HG02623 (cell line): ENCODE measurements around the gene TMEM200A.

ENCODE experiments used
- ATAC-seq: cut with Tn5 transposase; IDR thresholded peaks from one replicate; pipeline ENCODE4 v1.9.1; 2021; ENCODE audit warnings: moderate library complexity; ENCODE audit not compliant: unreplicated experiment

The TMEM200A gene

DNA sequence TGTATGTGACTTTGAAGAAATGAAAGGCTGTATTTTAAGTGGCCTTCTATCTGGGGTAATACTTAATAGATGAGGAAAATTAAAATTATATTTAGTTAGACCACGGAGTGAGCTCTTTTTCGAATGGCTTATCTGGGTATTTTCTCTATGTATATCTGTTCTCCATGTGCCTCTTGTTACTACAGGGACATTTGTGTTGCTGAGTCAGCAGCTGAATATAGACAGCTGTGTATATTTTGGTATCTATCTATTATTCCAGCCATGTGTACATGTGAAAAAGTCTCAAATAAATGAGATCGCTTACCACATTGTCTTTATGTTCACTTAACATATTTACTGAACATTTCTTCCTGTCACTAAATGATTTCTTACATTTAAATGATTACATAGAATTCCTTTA, 57.2 kb downstream of the TMEM200A start:
- no peak for ATAC-seq

DNA sequence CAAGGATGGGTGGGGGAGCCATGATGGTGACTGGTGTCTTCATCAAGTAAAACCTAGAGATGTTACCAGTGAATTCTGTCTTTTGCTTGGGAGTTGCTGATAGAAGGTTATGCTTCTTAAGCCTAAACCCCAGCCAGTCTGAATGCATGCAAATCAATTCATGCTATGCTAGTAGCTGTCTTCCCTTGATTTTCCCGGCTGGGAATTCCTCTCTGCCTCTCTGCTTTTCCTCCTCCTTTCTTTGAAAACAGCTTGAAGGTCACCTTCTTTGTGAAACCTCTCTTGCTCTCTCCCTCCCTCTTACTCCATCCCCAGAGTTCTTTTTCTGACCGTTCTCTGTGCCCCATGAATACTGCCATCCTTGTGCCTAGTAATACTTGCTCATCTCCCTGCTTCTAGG, 58.9 kb downstream of the TMEM200A start:
- no peak for ATAC-seq

DNA sequence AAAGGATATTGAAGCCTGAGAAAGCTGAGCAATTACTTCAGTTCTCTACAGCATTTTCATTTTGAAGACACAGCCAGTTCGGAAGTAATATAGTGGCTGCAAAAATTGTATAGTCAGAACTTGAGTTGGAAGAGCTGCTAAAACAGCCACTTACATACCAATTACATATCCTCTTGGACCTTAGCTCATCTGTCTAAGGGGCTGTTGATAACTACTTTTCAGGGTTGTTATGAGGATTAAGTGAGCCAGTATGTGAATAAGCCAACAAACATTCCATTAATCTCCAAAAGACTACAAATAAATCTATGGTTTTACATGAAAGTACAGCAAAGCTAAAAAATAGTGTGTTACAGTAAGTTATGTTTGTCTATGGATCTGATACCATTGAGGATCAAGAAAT, 59.7 kb downstream of the TMEM200A start:
- no peak for ATAC-seq

DNA sequence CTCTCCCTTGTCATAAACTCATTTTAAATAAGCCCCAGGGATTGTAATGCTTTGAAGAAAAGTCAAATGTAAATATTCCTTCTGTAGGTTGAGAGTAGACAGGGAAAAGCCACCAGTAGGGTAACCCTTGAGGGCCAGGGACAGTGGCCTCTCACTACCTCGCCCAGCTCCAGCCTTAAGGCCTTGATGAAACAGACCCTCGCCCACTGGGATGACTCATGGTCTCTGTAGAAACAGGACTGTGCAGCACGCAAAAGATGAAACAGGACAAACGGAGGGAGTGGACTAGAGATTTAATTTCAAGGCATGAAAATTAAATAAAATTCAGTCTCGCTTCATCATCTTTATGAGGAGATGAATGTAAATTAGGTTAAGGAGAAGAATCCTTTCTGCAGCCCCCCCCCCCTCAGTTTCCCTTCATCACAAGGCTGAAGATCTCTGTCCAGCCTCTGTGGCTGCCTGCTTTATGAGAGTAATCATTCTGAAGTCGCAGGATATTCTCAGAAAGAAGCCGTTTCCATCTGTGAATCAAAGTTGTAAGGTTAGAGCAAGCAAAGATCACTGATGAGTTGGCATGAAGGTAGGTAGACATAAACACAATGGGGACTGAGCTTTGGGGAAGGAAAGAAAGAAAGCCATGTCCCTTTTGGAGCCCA, 60.4 kb downstream of the TMEM200A start:
- no peak for ATAC-seq

DNA sequence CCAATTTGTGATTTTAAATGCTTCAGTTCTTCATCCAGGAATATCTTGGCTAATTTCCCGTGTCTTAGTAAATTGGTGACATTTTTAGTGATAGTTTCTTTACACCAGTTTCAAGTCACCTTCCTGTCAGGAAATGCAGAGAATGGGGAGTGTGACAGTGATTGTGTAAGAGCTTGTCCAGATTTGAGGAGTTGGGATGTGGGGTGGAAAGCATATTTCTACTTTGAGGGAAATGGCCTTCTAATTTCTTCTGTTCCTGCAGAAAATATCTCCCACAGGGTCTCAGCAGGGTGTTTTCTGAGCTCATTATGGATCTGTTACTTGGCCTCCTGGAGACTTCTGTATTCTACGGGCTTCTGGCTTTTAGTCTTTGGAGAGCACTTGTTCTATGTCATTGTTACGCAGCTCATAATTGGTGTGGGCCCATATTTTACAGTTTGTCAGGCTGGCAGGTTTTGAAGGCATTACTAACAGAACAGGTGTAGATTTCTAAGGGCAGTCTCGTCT, 65.6 kb downstream of the TMEM200A start:
- ATAC-seq: no peak

DNA sequence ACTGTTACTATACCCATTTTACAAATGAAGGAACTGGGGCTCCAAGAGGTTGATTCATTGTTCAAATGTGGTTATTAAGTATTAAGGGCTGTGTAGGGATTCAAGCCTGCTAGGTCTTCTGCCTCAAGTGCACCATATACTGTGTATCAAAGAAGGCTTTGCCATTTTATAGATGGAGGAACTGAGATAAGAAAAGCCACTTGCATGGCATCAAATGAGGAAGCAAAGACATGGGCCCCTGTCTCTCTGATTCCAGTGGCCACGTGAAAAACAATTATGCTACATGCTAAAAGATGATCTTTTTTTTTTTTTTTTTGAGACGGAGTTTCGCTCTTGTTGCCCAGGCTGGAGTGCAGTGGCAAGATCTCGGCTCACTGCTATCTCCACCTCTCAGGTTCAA, 67.0 kb downstream of the TMEM200A start:
- ATAC-seq: no peak

DNA sequence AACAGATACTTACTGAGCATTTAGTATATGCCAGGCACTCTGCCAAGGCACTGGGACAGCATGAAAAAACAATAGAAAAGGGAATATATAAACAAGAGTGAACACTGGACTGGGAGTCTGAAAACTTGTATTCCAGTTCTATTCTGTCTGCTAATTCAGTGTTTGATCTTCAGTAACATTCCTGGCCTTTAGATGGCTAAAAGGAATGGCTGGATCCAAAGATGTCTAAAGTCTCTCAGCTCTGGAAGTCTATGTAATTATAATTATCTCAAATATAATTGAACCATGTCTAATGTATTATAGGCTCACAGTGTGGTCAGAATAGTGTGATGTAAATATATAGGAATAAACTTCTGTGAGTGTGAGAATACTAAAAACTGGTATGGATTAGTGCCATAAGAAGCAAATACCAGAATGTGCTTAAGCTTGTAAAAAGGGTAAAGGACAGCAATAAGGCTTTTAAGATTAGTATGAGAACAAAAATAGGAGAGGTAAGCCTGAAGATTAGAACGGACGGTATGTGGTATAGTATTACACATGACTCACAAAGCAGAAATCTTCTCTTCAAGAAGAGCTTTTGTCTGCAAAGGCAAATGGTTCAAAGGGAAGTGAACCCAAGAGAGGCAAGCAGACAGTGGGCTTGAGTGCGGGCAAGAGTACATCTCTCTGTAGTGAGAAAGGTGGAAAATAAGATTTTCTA, 68.5 kb downstream of the TMEM200A start:
- no peak for ATAC-seq

DNA sequence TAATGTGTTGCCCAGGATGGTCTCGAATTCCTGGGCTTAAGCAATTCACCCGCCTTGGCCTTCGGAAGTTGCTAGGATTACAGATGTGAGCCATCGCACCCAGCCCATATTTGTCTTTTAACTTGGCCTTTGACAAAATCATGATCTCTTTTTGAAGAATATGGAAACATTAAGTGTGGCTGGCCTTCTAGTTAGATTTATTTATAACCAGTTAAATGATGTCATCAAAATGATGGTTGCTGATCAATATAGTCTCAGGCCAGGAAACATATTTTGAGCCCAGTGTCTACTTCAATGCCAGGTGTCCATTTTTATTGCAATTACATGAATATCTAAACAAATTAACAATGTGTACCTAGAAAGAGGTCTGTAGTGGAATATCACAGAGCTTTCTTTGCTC, 69.4 kb downstream of the TMEM200A start:
- ATAC-seq: no peak

DNA sequence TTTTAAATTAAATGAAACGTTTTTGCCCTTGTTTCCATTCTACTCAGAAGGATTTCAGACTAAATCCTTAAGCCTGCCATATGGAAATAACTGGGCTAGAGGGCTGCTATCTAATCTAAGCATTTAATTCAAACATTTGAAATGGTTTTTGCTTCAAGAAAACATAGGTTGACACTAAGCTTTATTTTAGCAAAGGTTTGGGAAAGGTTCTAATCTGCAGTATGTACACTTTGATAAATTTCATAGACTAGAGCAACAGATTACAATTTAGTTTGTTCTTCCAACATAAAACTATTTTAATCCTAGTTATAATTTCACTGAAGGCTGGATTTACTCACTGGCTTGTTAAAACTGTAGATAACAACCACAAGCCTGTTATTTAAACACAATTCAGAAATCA, 72.1 kb downstream of the TMEM200A start:
- ATAC-seq: no peak

DNA sequence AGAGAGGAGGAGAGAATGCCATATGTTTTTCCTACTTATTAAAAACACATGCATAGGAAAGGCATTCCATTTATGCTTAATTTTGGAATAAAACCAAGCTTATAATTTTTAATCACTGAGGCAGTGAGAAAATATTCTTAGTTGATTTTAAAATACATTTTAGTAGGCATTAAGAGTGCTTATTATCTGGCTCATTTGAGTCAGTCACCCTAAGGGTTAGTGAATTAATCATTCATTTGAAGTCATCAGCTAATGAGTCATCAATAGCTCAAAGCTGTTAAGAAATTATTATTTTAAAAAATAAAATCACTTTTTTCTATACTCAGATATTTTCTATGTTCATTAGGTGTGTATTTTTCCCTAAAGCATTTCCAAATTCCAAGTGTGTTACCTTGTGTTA, 81.6 kb downstream of the TMEM200A start:
- no peak for ATAC-seq

DNA sequence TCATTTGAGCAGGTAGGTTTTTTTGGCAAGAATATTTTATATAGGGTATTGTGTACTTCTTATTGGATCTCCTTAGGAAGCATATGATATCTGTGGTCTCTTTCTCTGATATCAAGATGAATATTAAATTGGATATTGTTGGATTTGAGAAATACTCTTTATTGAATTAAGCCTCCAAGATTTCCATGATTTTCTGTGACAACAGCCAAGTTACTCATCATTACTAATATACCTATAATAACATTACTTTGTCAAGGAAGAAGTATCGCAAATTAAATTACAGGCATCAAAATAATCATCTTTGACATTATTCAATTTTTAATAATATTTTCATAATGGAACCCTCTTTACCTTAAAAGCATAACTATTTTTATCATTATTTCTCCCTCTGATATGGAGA, 86.5 kb downstream of the TMEM200A start:
- ATAC-seq: no peak

DNA sequence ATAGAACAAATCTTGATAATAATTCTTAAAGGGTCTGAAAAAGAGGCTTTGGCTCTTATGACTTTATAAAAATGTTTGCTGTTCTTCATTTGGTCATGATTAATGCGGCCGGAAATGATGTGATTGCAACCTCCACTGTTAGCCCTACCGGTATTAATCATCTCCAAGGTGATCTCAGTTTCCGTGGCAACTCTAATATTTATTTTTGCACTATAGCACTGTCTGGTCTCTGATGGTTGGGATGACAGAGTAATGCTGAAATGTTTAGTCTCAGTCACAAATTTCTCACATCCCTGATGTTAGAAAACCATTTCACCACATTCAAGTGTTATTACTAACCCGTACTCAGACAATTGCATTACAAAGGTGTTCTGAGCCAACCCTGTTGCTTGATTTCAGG, 87.4 kb downstream of the TMEM200A start:
- ATAC-seq: no peak

DNA sequence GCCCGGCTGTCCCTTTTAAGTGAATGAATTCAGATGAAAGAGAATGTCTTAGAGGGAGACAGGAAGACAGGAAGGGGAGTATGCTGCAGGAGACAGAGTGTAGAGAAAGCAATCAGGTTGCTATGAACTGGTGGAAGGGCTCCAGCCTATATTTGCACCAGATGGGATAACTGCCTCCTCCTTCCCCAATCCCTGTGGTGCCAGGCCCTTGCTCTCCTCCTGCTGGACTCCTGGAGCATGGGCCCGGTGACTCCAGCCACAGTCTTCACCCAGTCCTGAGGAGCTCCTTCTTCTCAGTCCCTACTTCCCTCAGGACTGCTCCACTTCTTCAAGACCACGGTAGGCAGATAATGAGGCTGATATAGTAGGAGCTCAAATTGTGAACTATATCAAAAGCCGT, 91.8 kb downstream of the TMEM200A start:
- ATAC-seq: no peak

DNA sequence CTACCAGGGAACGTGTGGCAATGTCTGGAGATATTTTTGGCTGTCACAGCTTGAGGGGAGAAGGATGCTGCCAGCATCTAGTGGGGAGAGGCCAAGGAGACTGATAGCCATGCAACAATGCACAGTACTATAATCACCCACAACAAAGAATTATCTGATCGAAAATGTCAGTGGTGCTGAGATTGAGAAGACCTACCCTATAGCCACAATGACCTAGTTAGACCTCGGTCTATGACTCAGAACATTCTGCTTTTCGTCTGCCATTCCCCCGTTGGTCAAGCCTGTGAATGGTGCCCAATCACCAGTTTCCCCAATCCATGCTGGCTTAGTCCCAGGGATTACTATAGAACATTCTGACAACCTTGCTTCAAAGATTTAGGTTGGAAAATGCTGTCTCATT, 93.5 kb downstream of the TMEM200A start:
- ATAC-seq: no peak

DNA sequence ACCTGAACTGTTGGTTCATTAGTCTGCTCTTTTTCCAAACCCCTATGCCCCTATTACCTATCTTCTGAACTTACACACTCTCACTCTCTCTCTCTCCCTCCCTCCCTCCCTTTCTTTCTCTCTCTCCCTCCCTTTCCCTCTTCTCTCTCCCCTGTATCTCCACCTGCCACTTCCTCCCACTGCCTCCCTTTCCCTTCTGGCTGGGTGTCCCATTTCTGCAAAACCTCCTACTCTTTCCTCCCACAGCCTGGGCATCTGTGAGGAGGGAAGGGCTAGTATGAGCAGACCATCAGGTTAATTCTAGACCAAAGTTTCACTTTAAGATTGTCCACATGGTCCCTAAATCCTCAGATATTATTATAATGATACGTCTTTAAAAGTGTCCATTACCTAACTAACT, 95.1 kb downstream of the TMEM200A start:
- ATAC-seq: no peak

DNA sequence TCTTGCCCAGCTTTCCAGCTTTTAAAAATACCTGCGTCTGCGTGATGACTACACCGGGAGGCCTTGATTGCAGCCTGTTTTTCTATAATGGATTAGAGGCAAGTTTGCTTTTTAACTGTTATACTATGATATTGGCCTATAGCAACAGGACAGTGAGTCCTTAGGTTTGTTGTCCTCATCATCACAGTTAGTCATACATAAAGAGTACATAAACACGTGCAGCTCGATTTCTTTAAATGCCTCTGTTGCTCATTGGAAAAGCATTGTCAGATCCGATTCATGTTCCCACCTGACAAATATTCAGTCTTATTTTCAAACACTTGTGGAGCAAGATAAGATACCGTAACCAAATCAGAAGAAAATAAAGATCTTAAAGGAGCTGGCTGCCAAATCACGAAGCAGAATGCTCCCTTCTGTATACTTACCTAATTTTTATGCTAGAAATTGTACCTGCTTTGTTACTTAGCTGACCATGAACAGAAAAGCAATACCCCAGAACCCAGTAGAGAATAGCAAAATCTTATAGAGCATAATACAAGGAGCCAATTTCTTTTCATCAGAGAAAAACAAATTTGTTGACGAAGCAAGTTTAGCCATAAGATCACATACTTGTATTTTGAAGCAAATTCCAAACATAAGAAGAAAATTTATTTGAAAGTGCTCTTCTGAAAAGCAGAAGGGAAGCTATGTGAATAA, 100.4 kb downstream of the TMEM200A start:
- ATAC-seq: no peak

DNA sequence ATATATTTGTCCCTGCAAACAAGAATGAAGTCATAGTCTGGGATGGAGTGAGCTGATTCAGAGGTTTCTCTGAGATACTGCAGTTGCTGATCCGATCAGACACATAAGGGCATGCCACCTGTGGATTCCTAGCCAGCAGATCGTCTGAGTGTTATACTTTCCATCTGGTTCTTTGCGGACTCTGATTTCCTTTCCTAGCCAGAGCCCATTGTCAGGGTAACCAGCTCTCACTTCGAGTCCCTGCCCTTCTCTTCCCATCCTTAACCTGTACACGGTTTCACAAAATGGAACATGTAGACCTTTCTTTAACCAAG, 100.9 kb downstream of the TMEM200A start:
- no peak for ATAC-seq

DNA sequence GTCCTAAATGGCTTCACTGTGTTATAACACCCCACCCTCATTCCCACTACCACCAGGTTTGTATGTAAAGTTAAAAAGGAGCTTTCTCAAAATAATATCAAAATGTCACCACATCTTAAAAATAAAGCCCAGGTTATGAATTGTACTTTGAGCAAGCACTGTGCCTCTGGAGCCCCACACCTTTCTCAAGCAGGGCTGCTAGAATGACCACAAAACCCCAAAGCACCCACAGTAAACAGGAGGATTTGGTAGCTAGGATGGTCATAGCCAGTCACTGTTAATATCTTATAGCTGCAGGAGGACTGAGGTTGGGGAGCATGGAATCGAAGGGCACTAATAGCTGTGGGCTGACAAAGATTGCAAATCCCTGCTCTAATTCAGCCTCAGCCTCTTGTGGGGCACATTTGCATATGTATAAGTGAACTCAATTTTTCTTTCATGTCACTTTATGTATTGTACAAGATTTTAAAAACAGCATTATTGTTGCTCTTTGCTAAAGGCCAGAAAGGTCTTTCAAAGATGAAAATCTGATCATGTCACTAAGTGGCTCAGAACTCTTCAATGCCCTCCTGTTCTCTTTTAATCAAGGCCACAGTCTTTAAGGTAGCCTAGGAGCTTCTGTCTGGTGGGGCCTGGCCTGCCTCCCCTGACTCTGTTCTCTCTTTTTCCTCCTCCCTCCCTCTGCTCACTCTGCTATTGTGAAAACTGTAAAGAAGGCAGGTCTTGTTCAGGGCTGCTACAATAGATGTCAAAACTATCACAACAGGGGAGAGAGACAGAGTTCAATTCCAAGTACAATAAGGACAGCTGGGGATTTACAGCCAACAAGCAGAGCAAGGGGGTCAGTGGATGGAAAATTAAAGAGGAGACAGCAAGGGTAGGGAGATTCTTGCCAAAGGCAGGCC, 101.6 kb downstream of the TMEM200A start:
- no peak for ATAC-seq

DNA sequence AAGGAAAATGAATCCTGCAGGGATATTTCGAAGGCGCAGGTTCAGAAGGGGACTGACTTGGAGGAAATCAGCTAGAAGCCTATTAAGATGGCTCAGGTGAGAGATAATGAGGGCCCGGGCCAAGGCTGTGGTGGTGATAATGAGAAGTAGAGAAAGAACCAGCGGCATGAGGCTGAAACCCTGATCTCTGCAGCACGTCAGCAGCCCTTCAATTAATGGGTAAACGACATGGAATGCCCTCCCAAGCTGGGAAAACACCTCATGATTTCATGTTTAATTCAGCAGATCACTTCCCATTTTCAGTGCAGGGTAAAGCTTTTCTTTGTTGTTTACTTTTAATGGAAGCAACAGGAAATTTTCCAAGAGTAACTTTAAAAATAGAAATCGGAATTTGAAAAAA, 104.9 kb downstream of the TMEM200A start:
- ATAC-seq: no peak

DNA sequence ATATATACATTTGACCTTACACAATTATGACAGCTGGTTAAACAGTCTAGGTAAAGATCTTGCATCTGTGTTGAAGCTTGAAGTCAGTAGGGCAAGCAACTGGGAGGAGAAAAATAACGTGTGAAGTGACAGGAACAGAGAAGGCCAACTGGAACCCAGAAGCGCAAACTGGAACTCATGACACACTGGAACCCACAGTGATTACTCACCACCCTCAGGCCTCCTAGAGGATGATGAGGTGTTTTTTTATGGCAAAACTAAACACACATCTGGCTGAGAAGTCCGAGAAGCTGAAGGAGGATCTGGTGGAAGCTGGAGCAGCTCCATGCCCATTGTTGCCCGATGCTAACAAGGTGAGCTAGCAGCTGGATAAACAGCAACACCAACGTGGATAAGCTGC, 108.1 kb downstream of the TMEM200A start:
- no peak for ATAC-seq

DNA sequence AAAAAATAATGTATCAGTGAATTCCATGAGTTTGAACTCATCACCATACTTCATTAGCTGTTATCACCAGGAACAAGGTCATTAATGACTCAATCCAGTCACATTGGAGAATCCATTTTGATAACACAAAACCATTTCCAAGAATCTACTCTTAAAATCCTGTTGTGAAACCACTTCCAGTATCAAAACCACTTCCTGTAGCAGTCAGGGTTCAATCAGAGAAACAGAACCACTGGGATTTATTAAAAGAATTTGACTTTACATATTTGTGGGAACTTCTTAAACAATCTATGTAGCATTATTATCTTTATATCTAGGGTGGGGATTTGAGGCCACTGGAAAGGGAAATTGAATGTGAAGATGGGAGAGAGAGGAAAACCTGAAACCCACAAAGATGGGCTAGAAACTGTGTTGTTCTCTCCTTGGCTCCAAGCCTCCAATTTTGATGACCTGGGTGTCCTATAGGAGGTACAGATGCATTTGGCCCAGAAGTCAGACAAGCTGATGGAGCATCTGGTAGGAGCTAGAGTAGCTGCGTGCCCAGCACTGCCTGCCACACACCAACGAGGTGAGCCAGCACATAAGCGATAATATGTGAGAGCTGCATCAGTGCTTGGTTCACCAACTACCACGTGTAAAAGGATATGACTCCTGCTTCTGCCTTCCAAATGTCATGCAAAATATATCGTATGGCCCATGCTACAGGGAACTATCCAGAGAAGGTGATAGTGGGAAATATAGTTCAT, 117.0 kb downstream of the TMEM200A start:
- no peak for ATAC-seq
